GM12878 (cell line): ENCODE measurements around the gene PAX5. TPM values are rescaled to one million over a fixed set of nuclear protein-coding genes. Genes with fewer than 3 reads are reported as not detected.
A peak's percentile ranks its signal among the peaks of the same experiment; 100 is the strongest.

Experiments
- CHD2 ChIP-seq: IDR thresholded peaks from 2 replicates; pipeline ENCODE4 v1.6.1; 2011; ENCODE audit warnings: low read depth, low read length, improper control_type of control experiment, borderline replicate concordance
- CREB1 ChIP-seq: IDR thresholded peaks from 2 replicates; pipeline ENCODE4 v1.6.1; 2012; ENCODE audit warnings: low read depth, mild to moderate bottlenecking, inconsistent platforms
- KLF5 ChIP-seq: fragments of 450-650 bp; IDR thresholded peaks from 2 replicates; pipeline ENCODE4 v1.6.1; 2014; ENCODE audit warnings: mild to moderate bottlenecking; ENCODE audit not compliant: partially characterized antibody
- MAX ChIP-seq: IDR thresholded peaks from 2 replicates; pipeline ENCODE4 v1.6.1; 2012; ENCODE audit warnings: low read depth, low read length, improper control_type of control experiment
- MEF2B ChIP-seq: fragments of 450-650 bp; IDR thresholded peaks from 2 replicates; pipeline ENCODE4 v1.6.1; 2018; ENCODE audit warnings: mild to moderate bottlenecking, moderate library complexity; ENCODE audit not compliant: partially characterized antibody, poor library complexity, severe bottlenecking
- MTA2 ChIP-seq: fragments of 450-650 bp; IDR thresholded peaks from 2 replicates; pipeline ENCODE4 v1.6.1; 2016; ENCODE audit warnings: low read depth, mild to moderate bottlenecking, moderate library complexity
- MXI1 ChIP-seq: fragments of 150-350 bp; IDR thresholded peaks from 2 replicates; pipeline ENCODE4 v1.6.1; 2011; ENCODE audit warnings: low read depth, mild to moderate bottlenecking, inconsistent platforms, low read length, improper control_type of control experiment
- RELA ChIP-seq: fragments of 450-650 bp; IDR thresholded peaks from 2 replicates; pipeline ENCODE4 v1.8.0; 2014; ENCODE audit warnings: borderline replicate concordance; ENCODE audit not compliant: partially characterized antibody
- SPI1 ChIP-seq: IDR thresholded peaks from 2 replicates; pipeline ENCODE4 v1.6.1; 2011; ENCODE audit warnings: low read depth, mild to moderate bottlenecking, low read length, moderate library complexity, borderline replicate concordance; ENCODE audit not compliant: insufficient read depth
- ZNF687 ChIP-seq: fragments of 450-650 bp; IDR thresholded peaks from 2 replicates; pipeline ENCODE4 v1.6.1; 2017; ENCODE audit warnings: mild to moderate bottlenecking, moderate library complexity
- polyA plus RNA-seq, 11 experiments: library from polyadenylated mRNA; depleted of rRNA in 4 of 11; unstranded in 6 of 11; stranded (reverse) in 5 of 11; fragments of >200 nt; fragmentation: Nextera tagmentation in 4 of 11; fragmentation: Illumina TruSeq in 1 of 11; extraction: Ambion mirVana in 4 of 11; extraction: Trizol in 1 of 11; gene quantifications; 1 replicate in 1 of 11; 2 replicates in 10 of 11; pipeline versions ENCODE4 v1.2.1 to v1.2.3, GENCODE V29; 2011 to 2016; ENCODE audit warnings: inconsistent platforms in 2 of 11, missing spikeins in 2 of 11, low read depth in 1 of 11
- total RNA-seq, 4 experiments: library from RNA; depleted of rRNA in 3 of 4; stranded (reverse); fragments of >200 nt in 3 of 4; fragmentation: Illumina TruSeq in 1 of 4; extraction: Trizol in 1 of 4; gene quantifications; 2 replicates each; pipeline versions ENCODE4 v1.2.1 to v1.2.3, GENCODE V29; 2013 to 2021

Gene PAX5
- total and polyA plus RNA-seq, 10 of the 15 experiments (the other 5 are each of a cell fraction or from before 2014, with no cell fraction given), result 2.2 to 123 (median 31.9) TPM

- TF ChIP-seq MAX (0 out of 2 replicates have a peak, but pooled peaks have one; percentile 48), MEF2B (peak; percentile 80), CREB1 (no peak), RELA (no peak), CHD2 (0 out of 2 replicates have a peak, but pooled peaks have one; percentile 6), MTA2 (0 out of 2 replicates have a peak, but pooled peaks have one; percentile 14), MXI1 (peak; percentile 89), ZNF687 (0 out of 2 replicates have a peak, but pooled peaks have one; percentile 37), SPI1 (peak; percentile 18; the same call in 1 of the 2 replicates), KLF5 (no peak)
Measured at GRCh38 chr9:37030611-37030939, 3.5 kb downstream of the PAX5 start (continued).
